HCT116 (cell line): ENCODE data around the gene ZBTB20.

ENCODE experiments used
- CTCF ChIP-seq, 3 experiments: fragments of 200-600 bp in 1 of 3; sonication (generic) in 1 of 3; IDR thresholded peaks in 2 of 3; conservative IDR thresholded peaks in 1 of 3; 2 replicates each; pipeline ENCODE4 v1.5.1; 2012 to 2017; ENCODE audit warnings: low read depth in 2 of 3, low read length in 2 of 3, antibody characterized with exemption in 1 of 3, borderline replicate concordance in 1 of 3, control low read depth in 1 of 3, mild to moderate bottlenecking in 1 of 3, mixed read lengths in 1 of 3, mixed run types in 1 of 3, moderate library complexity in 1 of 3; ENCODE audit not compliant: insufficient read depth in 1 of 3
- ELF1 ChIP-seq: IDR thresholded peaks from 2 replicates; pipeline ENCODE4 v1.6.1; 2012; ENCODE audit warnings: low read depth, borderline replicate concordance
- EZH2 ChIP-seq: fragments of 200-600 bp; sonication (generic); IDR thresholded peaks from 2 replicates; pipeline ENCODE4 v1.6.1; 2017; ENCODE audit warnings: antibody characterized with exemption, mixed run types
- EZH2phosphoT487 ChIP-seq: fragments of 200-600 bp; IDR thresholded peaks from 2 replicates; pipeline ENCODE4 v1.6.1; 2018; ENCODE audit warnings: antibody characterized with exemption, borderline replicate concordance
- MAX ChIP-seq: IDR thresholded peaks from 2 replicates; pipeline ENCODE4 v1.6.1; 2012
- POLR2A ChIP-seq: IDR thresholded peaks from 2 replicates; pipeline ENCODE4 v1.7.0; 2011; ENCODE audit warnings: borderline replicate concordance; ENCODE audit not compliant: insufficient read depth, insufficient read length; ENCODE audit errors: extremely low read depth
- POLR2AphosphoS5 ChIP-seq: IDR thresholded peaks from 2 replicates; pipeline ENCODE4 v1.6.1; 2011; ENCODE audit warnings: mild to moderate bottlenecking, low read depth, low read length, moderate library complexity
- REST ChIP-seq: IDR thresholded peaks from 2 replicates; pipeline ENCODE4 v1.6.1; 2012; ENCODE audit warnings: low read depth
- SIN3A ChIP-seq: IDR thresholded peaks from 2 replicates; pipeline ENCODE4 v1.6.1; 2012; ENCODE audit warnings: low read depth
- TCF7L2 ChIP-seq: IDR thresholded peaks from 2 replicates; pipeline ENCODE4 v1.7.0; 2011; ENCODE audit warnings: borderline replicate concordance, inconsistent platforms; ENCODE audit not compliant: insufficient read depth, insufficient read length; ENCODE audit errors: extremely low read depth
- YY1 ChIP-seq: IDR thresholded peaks from 2 replicates; pipeline ENCODE4 v1.6.1; 2011; ENCODE audit warnings: low read length, low read depth, moderate library complexity, mild to moderate bottlenecking; ENCODE audit not compliant: insufficient replicate concordance; ENCODE audit errors: extremely low read depth
- ZNF274 ChIP-seq: fragments of 200-500 bp; sonication (Bioruptor generic); IDR thresholded peaks from 2 replicates; pipeline ENCODE4 v1.6.1; 2014; ENCODE audit warnings: mild to moderate bottlenecking, low read depth, low read length, inconsistent platforms

- TF ChIP-seq ELF1 (no peak), CTCF (IDR thresholded peaks at IDR 0.05 in 2 of 3, conservative IDR thresholded peaks at IDR 0.05 in 1 of 3; ENCODE audit: borderline replicate concordance in 1 of 3, insufficient read depth in 1 of 3, low read depth in 2 of 3, low read length in 2 of 3) (no peak), ZNF274 (no peak), TCF7L2 (no peak), POLR2A (no peak), POLR2AphosphoS5 (no peak), YY1 (no peak), EZH2phosphoT487 (no peak), MAX (no peak), EZH2 (no peak), REST (no peak), SIN3A (no peak)
Observed at GRCh38 chr3:114721864-114722263, 425.2 kb downstream of the ZBTB20 start.
